ENCODE results near the gene S100A3.

- TF ChIP-seq CTCF (IDR thresholded peaks at IDR 0.05) (no peak), POLR2AphosphoS5 (IDR thresholded peaks at IDR 0.05; ENCODE audit: low read depth, low read length) (no peak), REST (IDR thresholded peaks at IDR 0.05; ENCODE audit: insufficient read depth in 1 of 2, low read depth in 2 of 2, low read length in 1 of 2) (no peak), TCF7L2 (IDR thresholded peaks at IDR 0.05; ENCODE audit: low read depth, low read length) (no peak)
Observed at GRCh38 chr1:153546796-153547559, 2.1 kb downstream of the S100A3 start.
